Measurements from ENCODE around the gene SLC26A5. TPM values are rescaled to one million over a fixed set of nuclear protein-coding genes. Genes with fewer than 3 reads are reported as not detected.
A peak's percentile ranks its signal among the peaks of the same experiment; 100 is the strongest.

Gene SLC26A5
- total RNA-seq, 1 donor from 2014 or later: not detected

GRCh38 chr7:103346396-103346795 is 99.6 kb downstream of the SLC26A5 start:
- peaks cover 3% of the 10 kb centered on the region for H3K36me3 Mint-ChIP-seq (ENCODE audit: low read depth)
- no peak for TF ChIP-seq CTCF (IDR thresholded peaks at IDR 0.05)
- H3K4me1 Mint-ChIP-seq (ENCODE audit: low read depth): peaks cover 58% of the 10 kb centered on the region
- H3K27ac Mint-ChIP-seq (ENCODE audit: unreplicated experiment): no peak overlapping the region
- no peak overlapping the region for H3K4me3 Mint-ChIP-seq (ENCODE audit: unreplicated experiment)
- H3K9me3 Mint-ChIP-seq (ENCODE audit: low read depth): no peaks in the 10 kb centered on the region
- no peak for DNase-seq (ENCODE audit: low spot score)
- no peaks in the 10 kb centered on the region for H3K27me3 Mint-ChIP-seq (ENCODE audit: low read depth)

- H3K36me3 Mint-ChIP-seq (ENCODE audit: low read depth): peaks cover 13% of the 10 kb centered on the region
- DNase-seq (ENCODE audit: low spot score): peak; percentile 94
- TF ChIP-seq CTCF (IDR thresholded peaks at IDR 0.05): no peak
- H3K9me3 Mint-ChIP-seq (ENCODE audit: low read depth): no peaks in the 10 kb centered on the region
- H3K27me3 Mint-ChIP-seq (ENCODE audit: low read depth): no peaks in the 10 kb centered on the region
- H3K27ac Mint-ChIP-seq (ENCODE audit: unreplicated experiment): peak within 1 kb of the TSS; percentile 97
- H3K4me1 Mint-ChIP-seq (ENCODE audit: low read depth): peaks cover 51% of the 10 kb centered on the region
- peak within 1 kb of the TSS; percentile 92 for H3K4me3 Mint-ChIP-seq (ENCODE audit: unreplicated experiment)
Measured at GRCh38 chr7:103344453-103345149, 101.4 kb downstream of the SLC26A5 start, which contains the start of gene DNAJC2. DNAJC2 (minus strand) TSS chr7:103344767; CDS start chr7:103344622, 145 bp downstream.

- DNase-seq (ENCODE audit: low spot score): no peak
Measured at GRCh38 chr7:103343758-103344452, 102.1 kb downstream of the SLC26A5 start.

GRCh38 chr7:103343332-103343731 is 102.7 kb downstream of the SLC26A5 start:
- Mint-ChIP-seq H3K4me1 (ENCODE audit: low read depth) (peaks cover 38% of the 10 kb centered on the region), H3K27ac (ENCODE audit: unreplicated experiment) (peak overlapping the region; percentile 97), H3K27me3 (ENCODE audit: low read depth) (no peaks in the 10 kb centered on the region), H3K9me3 (ENCODE audit: low read depth) (no peaks in the 10 kb centered on the region), H3K36me3 (ENCODE audit: low read depth) (peaks cover 19% of the 10 kb centered on the region), H3K4me3 (ENCODE audit: unreplicated experiment) (peak overlapping the region; percentile 92)
- no peak for TF ChIP-seq CTCF (IDR thresholded peaks at IDR 0.05)
- DNase-seq (ENCODE audit: low spot score): no peak

More at GRCh38 chr7:103343758-103344452, 102.1 kb downstream of the SLC26A5 start:
- TF ChIP-seq CTCF (IDR thresholded peaks at IDR 0.05): no peak
- peak overlapping the region; percentile 97 for H3K27ac Mint-ChIP-seq (ENCODE audit: unreplicated experiment)
- H3K4me1 Mint-ChIP-seq (ENCODE audit: low read depth): peaks cover 44% of the 10 kb centered on the region
- no peaks in the 10 kb centered on the region for H3K27me3 Mint-ChIP-seq (ENCODE audit: low read depth)
- H3K9me3 Mint-ChIP-seq (ENCODE audit: low read depth): no peaks in the 10 kb centered on the region
- H3K4me3 Mint-ChIP-seq (ENCODE audit: unreplicated experiment): peak overlapping the region; percentile 92
- peaks cover 19% of the 10 kb centered on the region for H3K36me3 Mint-ChIP-seq (ENCODE audit: low read depth)

- peaks cover 28% of the 10 kb centered on the region for H3K4me1 Mint-ChIP-seq (ENCODE audit: low read depth)
- H3K36me3 Mint-ChIP-seq (ENCODE audit: low read depth): peaks cover 30% of the 10 kb centered on the region
- no peak for DNase-seq (ENCODE audit: low spot score)
- H3K4me3 Mint-ChIP-seq (ENCODE audit: unreplicated experiment): no peak overlapping the region
- TF ChIP-seq CTCF (IDR thresholded peaks at IDR 0.05): no peak
- H3K27me3 Mint-ChIP-seq (ENCODE audit: low read depth): no peaks in the 10 kb centered on the region
- H3K27ac Mint-ChIP-seq (ENCODE audit: unreplicated experiment): no peak overlapping the region
- H3K9me3 Mint-ChIP-seq (ENCODE audit: low read depth): no peaks in the 10 kb centered on the region
Measured at GRCh38 chr7:103341466-103341865, 104.5 kb downstream of the SLC26A5 start.
